Gastroesophageal sphincter (tissue), 4 donors: ENCODE measurements around the gene CCDC92B. TPM values are rescaled to one million over a fixed set of nuclear protein-coding genes. Genes with fewer than 3 reads are reported as not detected.

ENCODE experiments used
- ATAC-seq: fragments of 150-250 bp; one replicate; pipeline ENCODE4 v1.9.1; 2016; ENCODE audit warnings: mild to moderate bottlenecking, moderate library complexity
- H3K27ac ChIP-seq, 4 donors: fragments of 200-600 bp; sonication (generic) in 3 of 4; 1 replicate in 3 of 4; 2 replicates in 1 of 4; pipeline ENCODE4 v1.5.1; 2016 to 2019
- H3K27me3 ChIP-seq: fragments of 200-600 bp; sonication (generic); one replicate; pipeline ENCODE4 v1.5.1; 2019
- H3K36me3 ChIP-seq, 2 donors: fragments of 200-600 bp; sonication (generic); one replicate each; pipeline ENCODE4 v1.5.1; 2019; ENCODE audit warnings: control low read depth in 1 of 2
- H3K4me1 ChIP-seq, 3 donors: fragments of 200-600 bp; sonication (generic); 1 replicate in 2 of 3; 2 replicates in 1 of 3; pipeline ENCODE4 v1.5.1; 2016 to 2019; ENCODE audit warnings: control low read depth in 2 of 3
- H3K4me3 ChIP-seq, 2 donors: fragments of 200-600 bp; sonication (generic); one replicate each; pipeline ENCODE4 v1.5.1; 2019; ENCODE audit warnings: mild to moderate bottlenecking in 1 of 2, moderate library complexity in 1 of 2
- H3K9me3 ChIP-seq, 3 donors: fragments of 200-600 bp; sonication (generic); one replicate each; pipeline ENCODE4 v1.5.1; 2017 to 2019; ENCODE audit warnings: control low read depth in 2 of 3
- CTCF ChIP-seq, 4 experiments: fragments of 200-600 bp in 2 of 4; fragments of 450-650 bp in 2 of 4; sonication (generic) in 1 of 4; IDR thresholded peaks; one replicate each; pipeline ENCODE4 v1.5.1; 2017 to 2019; ENCODE audit warnings: antibody characterized with exemption in 4 of 4, mild to moderate bottlenecking in 2 of 4, moderate library complexity in 2 of 4
- EP300 ChIP-seq: sonication (generic); formaldehyde crosslinking; IDR thresholded peaks from one replicate; pipeline ENCODE4 v1.6.1; 2017; ENCODE audit warnings: antibody characterized with exemption, mild to moderate bottlenecking
- POLR2A ChIP-seq, 2 donors: fragments of 450-650 bp; IDR thresholded peaks; one replicate each; pipeline ENCODE4 v1.6.1; 2017; ENCODE audit warnings: antibody characterized with exemption in 2 of 2, mild to moderate bottlenecking in 2 of 2, moderate library complexity in 1 of 2
- POLR2AphosphoS5 ChIP-seq: sonication (generic); formaldehyde crosslinking; IDR thresholded peaks from one replicate; pipeline ENCODE4 v1.6.1; 2017; ENCODE audit warnings: antibody characterized with exemption
- WGBS, 2 donors: methylation state at CpG; one replicate each; pipeline ENCODE4 v1.1.5; 2018; ENCODE audit warnings: low coverage in 1 of 2; 5-methylcytosine and 5-hydroxymethylcytosine counted together
- total RNA-seq, 4 donors: library from RNA; depleted of rRNA; stranded (reverse); fragments of >200 nt; gene quantifications; one replicate each; pipeline ENCODE4 v1.1.0, GENCODE V29; 2016

CCDC92B gene
- total RNA-seq, 4 donors from 2014 or later = 0.08 TPM; not detected in 3

- TF ChIP-seq EP300 (no peak), CTCF (IDR thresholded peaks at IDR 0.05) (no peak), POLR2AphosphoS5 (no peak), POLR2A (IDR thresholded peaks at IDR 0.05) (no peak)
- H3K27ac ChIP-seq = no peak overlapping the region
- ATAC-seq = no peak
- peaks cover 87% of the 10 kb centered on the region for H3K27me3 ChIP-seq
- peaks cover 0 to 4% (median 0%) of the 10 kb centered on the region in 3 donors for H3K9me3 ChIP-seq
- no peaks in the 10 kb centered on the region for H3K36me3 ChIP-seq
- no peak overlapping the region for H3K4me3 ChIP-seq
- H3K4me1 ChIP-seq = peaks cover 0 to 14% (median 4%) of the 10 kb centered on the region in 3 donors
- WGBS, 2 donors = 53 to 73% methylated on average over 2 to 3 of the region's 6 CpGs
Observed at GRCh38 chr17:2778489-2778888, 29.0 kb upstream of the CCDC92B start.

- ATAC-seq = no peak
- Histone ChIP-seq H3K9me3 (no peaks in the 10 kb centered on the region), H3K4me1 (peaks cover 0 to 14% (median 4%) of the 10 kb centered on the region in 3 donors), H3K27ac (no peak overlapping the region), H3K4me3 (no peak overlapping the region), H3K36me3 (no peaks in the 10 kb centered on the region), H3K27me3 (peaks cover 89% of the 10 kb centered on the region)
- WGBS, 2 donors = 5% methylated on average over 3 of the region's 11 CpGs; no CpG with 5 or more reads in 1 of the 2 donors
- TF ChIP-seq POLR2A (IDR thresholded peaks at IDR 0.05) = no peak
- no peak for TF ChIP-seq POLR2AphosphoS5
- no peak for TF ChIP-seq EP300
- no peak for TF ChIP-seq CTCF (IDR thresholded peaks at IDR 0.05)
Observed at GRCh38 chr17:2777242-2777867, 27.9 kb upstream of the CCDC92B start.

- Histone ChIP-seq H3K4me3 (peak overlapping the region in 1 of 2 donors; percentile 20), H3K27me3 (peaks cover 89% of the 10 kb centered on the region), H3K27ac (no peak overlapping the region), H3K4me1 (peaks cover 0 to 14% (median 4%) of the 10 kb centered on the region in 3 donors), H3K36me3 (no peaks in the 10 kb centered on the region), H3K9me3 (no peaks in the 10 kb centered on the region)
- TF ChIP-seq POLR2A (IDR thresholded peaks at IDR 0.05) = no peak
- no peak for TF ChIP-seq CTCF (IDR thresholded peaks at IDR 0.05)
- no peak for TF ChIP-seq EP300
- no peak for TF ChIP-seq POLR2AphosphoS5
- no peak for ATAC-seq
- 1% methylated on average over 21 of the region's 80 CpGs; no CpG with 5 or more reads in 1 of the 2 donors for WGBS, 2 donors
Observed at GRCh38 chr17:2776589-2777241, 27.3 kb upstream of the CCDC92B start.

- Histone ChIP-seq H3K27ac (no peak overlapping the region), H3K4me1 (peaks cover 0 to 14% (median 4%) of the 10 kb centered on the region in 3 donors), H3K27me3 (peaks cover 88% of the 10 kb centered on the region), H3K4me3 (no peak overlapping the region), H3K36me3 (no peaks in the 10 kb centered on the region), H3K9me3 (no peaks in the 10 kb centered on the region)
- WGBS, 2 donors = 53 to 80% methylated on average over 3 to 4 of the region's 6 CpGs
- TF ChIP-seq EP300 (no peak), CTCF (IDR thresholded peaks at IDR 0.05) (no peak), POLR2A (IDR thresholded peaks at IDR 0.05) (no peak), POLR2AphosphoS5 (no peak)
- no peak for ATAC-seq
Observed at GRCh38 chr17:2775206-2775605, 25.8 kb upstream of the CCDC92B start.

- Histone ChIP-seq H3K27ac (no peak overlapping the region), H3K4me3 (no peak overlapping the region), H3K27me3 (peaks cover 74% of the 10 kb centered on the region), H3K36me3 (no peaks in the 10 kb centered on the region), H3K4me1 (no peaks in the 10 kb centered on the region), H3K9me3 (no peaks in the 10 kb centered on the region)
- 40 to 48% methylated on average over 1 to 3 of the region's 12 CpGs for WGBS, 2 donors
- TF ChIP-seq POLR2A (IDR thresholded peaks at IDR 0.05) = no peak
- TF ChIP-seq EP300 = no peak
- TF ChIP-seq POLR2AphosphoS5 = no peak
- no peak for ATAC-seq
Observed at GRCh38 chr17:2770129-2770528, 20.7 kb upstream of the CCDC92B start.
